Tibial artery (tissue), 4 donors: ENCODE measurements around the gene LITAF.

Experiments
- DNase-seq, 2 donors: peaks; one replicate each; pipeline ENCODE4 v3.0.0-alpha.2; 2019
- H3K27ac ChIP-seq, 2 donors: fragments of 200-600 bp; sonication (generic) in 1 of 2; 1 replicate in 1 of 2; 2 replicates in 1 of 2; pipeline ENCODE4 v1.5.1; 2018 to 2019; ENCODE audit warnings: mild to moderate bottlenecking in 1 of 2
- H3K27me3 ChIP-seq, 2 donors: fragments of 200-600 bp; sonication (generic) in 1 of 2; one replicate each; pipeline versions ENCODE4 v1.5.1 to v1.6.0; 2016 to 2019
- H3K36me3 ChIP-seq, 3 donors: fragments of 200-600 bp; sonication (generic) in 2 of 3; one replicate each; pipeline ENCODE4 v1.5.1; 2016 to 2019; ENCODE audit warnings: mild to moderate bottlenecking in 2 of 3
- H3K4me1 ChIP-seq, 4 donors: fragments of 200-600 bp; sonication (generic) in 2 of 4; 1 replicate in 3 of 4; 2 replicates in 1 of 4; pipeline ENCODE4 v1.5.1; 2016 to 2019
- H3K4me3 ChIP-seq, 2 donors: fragments of 200-600 bp; sonication (generic) in 1 of 2; 1 replicate in 1 of 2; 2 replicates in 1 of 2; pipeline ENCODE4 v1.5.1; 2018 to 2019; ENCODE audit warnings: mild to moderate bottlenecking in 2 of 2
- H3K9me3 ChIP-seq, 3 donors: fragments of 200-600 bp; sonication (generic) in 1 of 3; one replicate each; pipeline ENCODE4 v1.5.1; 2016 to 2019
- CTCF ChIP-seq, 2 experiments: fragments of 200-600 bp in 1 of 2; fragments of 450-650 bp in 1 of 2; IDR thresholded peaks; one replicate each; pipeline ENCODE4 v1.5.1; 2017 to 2019; ENCODE audit warnings: antibody characterized with exemption in 2 of 2, mild to moderate bottlenecking in 1 of 2, moderate library complexity in 1 of 2
- intact Hi-C: fragments of 100-400 bp; cut with DNase I; formaldehyde crosslinking; loops from one replicate; pipeline ENCODE4 v1.15.0; 2023; ENCODE audit warnings: low total_unique reads

Gene LITAF

GRCh38 chr16:11533588-11533987 lies 53.1 kb downstream of the LITAF start:
- no peaks in the 10 kb centered on the region for H3K36me3 ChIP-seq
- no peak overlapping the region for H3K27ac ChIP-seq
- H3K4me1 ChIP-seq, result peaks cover 0 to 13% (median 8%) of the 10 kb centered on the region in 4 donors
- no peak overlapping the region for H3K4me3 ChIP-seq
- H3K9me3 ChIP-seq, result no peaks in the 10 kb centered on the region
- no peak for DNase-seq
- intact Hi-C loops, result loop anchor here (2.0 to 10.0 kb wide), 2 partner anchors 107 to 181 kb away; no protein-coding TSS in a partner anchor
- H3K27me3 ChIP-seq, result no peaks in the 10 kb centered on the region
- TF ChIP-seq CTCF (IDR thresholded peaks at IDR 0.05), result no peak

- no peak for DNase-seq
- Histone ChIP-seq H3K4me3 (no peak overlapping the region), H3K9me3 (no peaks in the 10 kb centered on the region), H3K4me1 (peaks cover 0 to 17% (median 14%) of the 10 kb centered on the region in 4 donors), H3K27ac (no peak overlapping the region), H3K27me3 (no peaks in the 10 kb centered on the region), H3K36me3 (no peaks in the 10 kb centered on the region)
- intact Hi-C loops, result loop anchor here (10.0 kb wide), 1 partner anchor 184 kb away; no protein-coding TSS in a partner anchor
- TF ChIP-seq CTCF (IDR thresholded peaks at IDR 0.05), result no peak
Observed at GRCh38 chr16:11530171-11530940, 56.4 kb downstream of the LITAF start.

- intact Hi-C loops, result no loop called here
- no peak overlapping the region for H3K4me3 ChIP-seq
- no peaks in the 10 kb centered on the region for H3K27me3 ChIP-seq
- H3K9me3 ChIP-seq, result no peaks in the 10 kb centered on the region
- DNase-seq, result no peak
- H3K4me1 ChIP-seq, result peaks cover 0 to 13% (median 7%) of the 10 kb centered on the region in 4 donors
- no peak for TF ChIP-seq CTCF (IDR thresholded peaks at IDR 0.05)
- H3K27ac ChIP-seq, result no peak overlapping the region
- H3K36me3 ChIP-seq, result no peaks in the 10 kb centered on the region
Observed at GRCh38 chr16:11529285-11529684, 57.4 kb downstream of the LITAF start.

- Histone ChIP-seq H3K9me3 (no peaks in the 10 kb centered on the region), H3K4me1 (peaks cover 0 to 8% (median 4%) of the 10 kb centered on the region in 4 donors), H3K27me3 (no peaks in the 10 kb centered on the region), H3K4me3 (no peak overlapping the region), H3K36me3 (no peaks in the 10 kb centered on the region), H3K27ac (no peak overlapping the region)
- TF ChIP-seq CTCF (IDR thresholded peaks at IDR 0.05), result no peak
- intact Hi-C loops, result no loop called here
- DNase-seq, result no peak
Observed at GRCh38 chr16:11528053-11528452, 58.7 kb downstream of the LITAF start.

GRCh38 chr16:11526655-11527350 lies 59.9 kb downstream of the LITAF start:
- Histone ChIP-seq H3K4me3 (peak overlapping the region; percentile 27 to 37), H3K9me3 (no peaks in the 10 kb centered on the region), H3K36me3 (no peaks in the 10 kb centered on the region), H3K4me1 (peaks cover 0 to 8% (median 4%) of the 10 kb centered on the region in 4 donors), H3K27me3 (no peaks in the 10 kb centered on the region), H3K27ac (peak overlapping the region; percentile 20 to 41)
- peak in 1 of 2 donors; percentile 74 for DNase-seq
- intact Hi-C loops, result no loop called here
- no peak for TF ChIP-seq CTCF (IDR thresholded peaks at IDR 0.05)
